Measurements from ENCODE around the gene AKNA. TPM values are rescaled to one million over a fixed set of nuclear protein-coding genes. Genes with fewer than 3 reads are reported as not detected.

The AKNA gene
- polyA plus RNA-seq, 1 of the 3 experiments (the other 2 are of a cell fraction): 0.84 TPM

GRCh38 chr9:114351932-114352331, 35.9 kb downstream of the AKNA start:
- H4K20me1 ChIP-seq (ENCODE audit: insufficient read depth): no peaks in the 10 kb centered on the region
- no peak overlapping the region for H3K9ac ChIP-seq
- TF ChIP-seq POLR2AphosphoS5 (IDR thresholded peaks at IDR 0.05; ENCODE audit: low read depth, low read length) (no peak), REST (IDR thresholded peaks at IDR 0.05; ENCODE audit: low read depth, low read length) (no peak), TAF1 (IDR thresholded peaks at IDR 0.05; ENCODE audit: borderline replicate concordance, low read depth, low read length) (no peak), GABPA (IDR thresholded peaks at IDR 0.05; ENCODE audit: low read depth) (no peak), MXI1 (IDR thresholded peaks at IDR 0.05; ENCODE audit: low read depth, low read length) (no peak), TEAD4 (IDR thresholded peaks at IDR 0.05; ENCODE audit: borderline replicate concordance, insufficient read depth) (no peak), USF2 (IDR thresholded peaks at IDR 0.05; ENCODE audit: borderline replicate concordance, low read depth, low read length) (no peak), USF1 (IDR thresholded peaks at IDR 0.05; ENCODE audit: borderline replicate concordance, low read depth) (no peak), NFIC (IDR thresholded peaks at IDR 0.05; ENCODE audit: borderline replicate concordance) (no peak), FOXM1 (IDR thresholded peaks at IDR 0.05; ENCODE audit: low read depth) (no peak), YY1 (IDR thresholded peaks at IDR 0.05; ENCODE audit: low read depth) (no peak), RCOR1 (IDR thresholded peaks at IDR 0.05; ENCODE audit: low read length) (no peak), NRF1 (IDR thresholded peaks at IDR 0.05; ENCODE audit: low read depth, low read length) (no peak)
- H3K4me2 ChIP-seq: no peak overlapping the region
- H3K4me1 ChIP-seq (ENCODE audit: control insufficient read depth in 1 of 2, insufficient read depth in 2 of 2, low read depth in 1 of 2, low read length in 1 of 2): peaks cover 0 to 15% of the 10 kb centered on the region in 2 experiments; a peak in 3 of 4 replicates
- H3K4me3 ChIP-seq (ENCODE audit: low read depth in 2 of 2, low read length in 1 of 2): no peak overlapping the region
- H3K9me2 ChIP-seq: no peaks in the 10 kb centered on the region
- ChIA-PET POLR2A (no interaction called here), CTCF (interaction anchor here (0.9 kb wide), 1 partner anchor 31 kb away, joined by 3 read pairs; no protein-coding TSS in a partner anchor)
- H3K9me3 ChIP-seq: no peaks in the 10 kb centered on the region
- H3K27ac ChIP-seq (ENCODE audit: low read depth in 2 of 2, low read length in 1 of 2): no peak overlapping the region
- H3K36me3 ChIP-seq (replicated peaks in 1 of 2; ENCODE audit: control insufficient read depth in 1 of 2, insufficient read depth in 2 of 2, low read length in 1 of 2): no peaks in the 10 kb centered on the region
- H2AFZ ChIP-seq (ENCODE audit: low read depth): no peak overlapping the region
- WGBS (ENCODE audit: low lambda C conversion rate): 86% methylated on average over 4 of the region's 4 CpGs
- no peaks in the 10 kb centered on the region for H3K79me2 ChIP-seq (ENCODE audit: insufficient read depth)
- no peaks in the 10 kb centered on the region for H3K27me3 ChIP-seq (ENCODE audit: insufficient read depth)
- no peak for DNase-seq
- H3F3A ChIP-seq (replicated peaks; ENCODE audit: insufficient read depth): peaks cover 10% of the 10 kb centered on the region
